ENCODE measurements around the gene FOXN1.
"Not testable (repeated sequence)": the region's sequence is repeated elsewhere in the genome, so short reads cannot be mapped to it uniquely, and the experiment has no call there.

The FOXN1 gene

DNA sequence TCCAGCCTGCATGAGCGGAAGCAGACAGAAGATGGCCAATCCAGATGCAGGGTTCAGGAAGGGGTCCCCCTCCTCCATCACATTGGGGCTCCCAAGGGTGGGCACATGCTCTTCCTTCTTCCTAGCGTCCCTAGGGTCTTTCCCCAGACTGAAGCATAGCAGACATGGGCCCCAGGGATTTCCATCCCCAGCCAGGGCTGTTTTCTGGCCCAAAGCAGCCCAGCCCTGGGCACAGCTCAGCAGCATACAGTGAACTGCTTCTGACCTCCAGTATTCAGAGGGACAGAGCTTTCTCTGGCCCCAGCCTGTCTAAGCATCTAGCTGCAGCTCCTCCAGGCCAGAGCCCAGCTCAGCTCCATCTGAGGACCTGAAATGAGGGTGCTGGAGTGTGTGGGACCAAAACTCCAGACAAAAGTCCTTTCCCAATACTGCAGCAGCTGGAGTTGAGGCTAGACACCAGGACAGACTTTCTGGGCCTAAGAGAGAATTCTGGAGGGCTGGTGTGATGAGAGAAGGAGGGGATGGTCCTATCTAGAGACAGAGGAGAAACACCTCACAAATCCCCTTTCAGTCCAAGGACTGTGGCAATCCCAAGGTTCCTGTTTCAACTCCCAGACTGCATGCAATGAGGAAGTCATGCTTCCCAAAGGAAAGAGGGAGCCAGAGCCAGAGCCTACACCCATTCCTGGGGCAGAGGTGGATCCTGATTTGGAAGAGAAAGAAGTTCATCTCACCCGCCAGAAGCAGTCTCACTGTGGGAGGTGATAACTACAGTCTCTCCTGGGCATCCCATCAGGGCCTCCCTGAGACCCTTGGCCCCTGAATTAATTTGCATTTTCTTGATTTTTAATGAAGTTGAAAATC lies 4.5 kb upstream of the FOXN1 start:
- DNase-seq: no peak

DNA sequence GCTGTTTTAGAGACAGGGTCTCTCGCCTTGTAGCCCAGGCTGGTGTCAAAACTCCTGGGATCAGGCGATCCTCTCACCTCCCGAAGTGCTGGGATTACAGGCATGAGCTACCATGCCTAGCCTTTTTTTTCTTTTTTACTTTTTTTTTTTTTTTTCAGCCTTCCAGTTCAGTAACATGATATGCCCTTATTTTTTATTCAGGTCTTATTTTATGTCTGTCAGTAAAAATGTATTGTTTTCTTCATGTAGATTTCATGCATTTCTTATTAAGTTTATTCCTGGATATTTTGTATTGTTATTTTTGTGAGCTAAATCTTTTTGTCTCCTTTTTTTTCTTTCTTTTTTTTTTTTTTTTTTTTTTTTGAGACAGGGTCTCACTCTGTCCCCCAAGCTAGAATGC lies 2.7 kb upstream of the FOXN1 start:
- DNase-seq: no peak

- DNase-seq: no peak
Measured at GRCh38 chr17:28506763-28507487, 777 bp downstream of the FOXN1 start.

DNA sequence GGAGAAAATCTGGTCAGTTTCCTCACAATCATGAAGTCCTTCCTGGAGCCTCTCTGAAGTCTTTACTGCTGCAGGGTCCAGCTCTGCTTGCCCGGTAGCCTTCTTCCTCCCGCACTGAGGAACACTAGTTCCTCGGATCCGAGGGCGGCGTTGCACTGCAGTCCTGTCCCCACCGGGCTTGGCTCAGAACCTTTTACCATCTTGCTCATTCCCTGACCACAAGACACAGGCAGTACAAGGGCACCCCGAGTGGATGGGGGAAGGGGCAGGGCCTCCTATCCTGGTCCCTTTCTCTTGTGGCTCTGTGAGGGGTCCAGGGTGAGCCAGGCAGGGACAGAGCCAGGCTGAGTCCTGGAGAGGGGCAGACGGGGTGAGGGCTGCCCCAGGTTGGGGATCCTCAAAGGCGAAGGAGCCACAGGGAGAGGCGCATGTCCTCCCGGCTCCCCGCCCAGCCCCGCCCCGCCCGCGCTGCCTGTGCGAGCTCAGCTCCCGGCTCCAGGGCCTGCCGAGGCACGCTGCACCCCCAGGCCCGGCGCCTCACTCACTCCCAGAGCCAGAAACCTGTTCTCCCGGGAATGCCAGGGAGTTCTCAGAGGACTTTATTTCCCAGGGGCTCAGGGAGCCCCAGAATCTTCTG lies 1.5 kb downstream of the FOXN1 start:
- no peak for DNase-seq

DNA sequence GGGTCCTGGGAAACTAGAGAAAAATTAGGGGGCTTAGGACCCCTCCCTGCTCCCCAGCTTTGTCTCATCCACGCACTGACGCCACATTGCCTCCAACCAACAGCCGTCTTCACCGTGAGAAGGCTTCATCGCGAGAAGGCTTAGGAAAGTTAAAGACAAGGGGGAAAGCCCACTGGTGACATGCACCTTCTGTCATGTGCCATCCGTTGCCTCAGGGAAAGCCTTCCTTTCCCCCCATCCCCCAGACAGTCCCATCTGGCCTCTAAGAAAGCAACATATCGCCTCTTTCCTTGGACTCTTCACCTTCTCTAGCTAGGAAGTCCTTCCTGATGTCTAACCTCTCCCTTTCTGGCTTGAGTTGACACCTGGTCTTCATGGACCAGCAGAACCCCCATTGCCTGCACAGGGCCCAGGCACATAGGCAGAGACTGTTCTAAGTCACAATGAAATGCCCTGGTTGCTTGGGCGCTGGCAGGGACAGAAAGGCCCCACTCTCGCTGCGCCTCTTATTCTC lies 2.1 kb downstream of the FOXN1 start:
- DNase-seq: no peak

DNA sequence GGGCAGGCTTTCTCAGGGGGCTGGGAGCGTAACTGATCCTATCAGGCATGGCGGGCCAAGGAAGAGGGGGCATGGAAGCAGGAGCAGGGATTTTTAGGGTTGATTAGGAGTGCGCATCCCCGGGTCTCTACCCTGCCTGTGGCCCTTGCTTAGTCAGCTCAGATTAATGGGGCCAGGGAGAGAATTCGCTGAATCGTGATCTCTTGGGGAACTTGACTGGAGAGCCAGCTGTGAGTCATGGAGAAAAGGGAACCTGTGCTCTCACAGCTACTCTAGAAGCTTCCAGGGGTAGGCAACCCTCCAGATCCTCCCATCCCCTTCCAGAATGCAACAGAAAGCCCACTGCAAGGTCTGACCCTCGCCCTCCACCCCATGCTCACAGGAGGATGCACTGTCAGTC lies 3.6 kb downstream of the FOXN1 start:
- DNase-seq: no peak

DNA sequence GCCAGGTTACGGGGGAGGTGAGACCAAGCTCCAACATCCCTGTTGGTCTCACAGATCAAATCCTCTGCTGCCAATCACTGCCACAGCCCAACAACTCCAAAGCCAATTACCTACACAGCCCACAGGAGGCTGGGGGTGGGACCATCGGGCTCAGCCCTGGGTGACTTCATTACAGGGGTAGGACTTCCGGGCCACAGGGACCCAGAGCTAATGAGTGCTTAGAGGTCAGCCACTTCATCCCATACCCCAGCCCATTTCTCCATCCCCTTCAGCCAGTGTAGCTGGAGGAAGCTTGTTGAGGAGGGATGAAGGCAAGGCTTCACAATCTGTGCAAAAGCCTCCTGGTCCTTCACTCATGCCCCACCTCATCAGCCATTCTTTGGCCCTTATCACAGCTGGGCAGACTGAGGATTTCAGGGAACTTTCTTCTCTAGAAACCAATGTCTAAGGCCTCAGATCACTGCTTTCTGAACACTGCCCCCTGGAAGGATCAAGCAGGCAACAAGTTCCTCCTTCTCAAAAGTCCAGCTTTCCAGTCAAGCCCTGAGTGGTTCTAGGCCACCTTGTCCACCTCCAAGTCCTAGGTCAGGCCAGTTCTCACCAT lies 5.8 kb downstream of the FOXN1 start:
- no peak for DNase-seq

DNA sequence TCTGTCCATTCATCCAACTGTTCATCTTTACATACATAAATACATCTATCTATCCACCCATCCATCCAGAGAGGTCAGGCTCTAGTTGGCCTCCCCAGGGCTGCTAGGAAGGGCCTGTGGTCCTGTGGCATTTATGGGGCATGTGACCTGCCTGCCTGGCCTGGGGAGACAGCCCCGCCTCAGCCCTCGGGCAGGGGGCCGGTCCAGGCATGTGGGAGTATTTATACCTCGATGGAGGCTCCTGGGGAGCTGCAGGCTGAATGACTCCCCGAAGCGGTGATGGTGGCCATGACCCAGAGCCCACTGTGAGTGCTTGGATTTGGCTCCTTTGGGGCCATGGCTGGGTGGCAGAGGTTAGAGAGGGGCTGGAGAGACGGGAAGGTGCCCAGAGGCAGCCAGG lies 7.3 kb downstream of the FOXN1 start:
- DNase-seq: no peak

DNA sequence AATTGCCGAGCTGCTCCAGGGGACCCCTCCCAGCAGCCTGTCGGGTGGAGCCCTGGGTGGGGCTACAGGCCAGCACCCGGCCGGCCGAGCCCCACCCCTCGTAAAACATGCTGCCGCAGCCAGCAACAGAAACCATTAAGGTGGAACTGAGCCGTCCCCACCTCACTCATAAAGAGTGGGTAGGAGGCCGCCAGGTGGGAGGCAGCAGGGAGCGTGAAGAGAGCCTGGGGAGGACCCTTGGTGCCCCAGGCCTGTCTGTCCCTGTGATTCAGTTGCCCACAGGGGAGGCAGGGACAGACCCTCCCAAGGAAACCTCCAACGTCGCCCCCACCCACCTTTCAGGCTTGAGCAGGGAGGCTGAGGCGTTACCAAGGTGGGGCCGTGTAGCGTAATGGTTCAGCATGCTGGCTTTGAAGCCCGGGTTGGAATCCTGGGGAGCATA lies 8.4 kb downstream of the FOXN1 start:
- DNase-seq: no peak

DNA sequence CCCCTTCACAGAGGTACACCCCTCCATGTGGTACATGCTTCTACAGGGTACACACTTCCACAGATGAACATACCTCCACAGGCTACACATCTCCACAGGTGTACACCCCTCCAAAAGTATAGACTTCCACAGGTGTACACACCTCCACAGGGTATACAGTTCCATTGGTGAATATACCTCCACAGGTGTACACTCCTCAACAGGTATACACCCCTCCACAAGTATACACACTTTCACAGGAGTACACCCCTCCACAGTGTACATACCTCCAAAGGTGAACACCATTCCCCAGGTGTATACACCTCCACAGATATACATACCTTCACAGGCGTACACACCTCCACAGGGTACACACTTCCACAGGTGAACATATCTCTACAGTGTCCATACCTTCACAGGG lies 9.4 kb downstream of the FOXN1 start:
- DNase-seq: no peak

DNA sequence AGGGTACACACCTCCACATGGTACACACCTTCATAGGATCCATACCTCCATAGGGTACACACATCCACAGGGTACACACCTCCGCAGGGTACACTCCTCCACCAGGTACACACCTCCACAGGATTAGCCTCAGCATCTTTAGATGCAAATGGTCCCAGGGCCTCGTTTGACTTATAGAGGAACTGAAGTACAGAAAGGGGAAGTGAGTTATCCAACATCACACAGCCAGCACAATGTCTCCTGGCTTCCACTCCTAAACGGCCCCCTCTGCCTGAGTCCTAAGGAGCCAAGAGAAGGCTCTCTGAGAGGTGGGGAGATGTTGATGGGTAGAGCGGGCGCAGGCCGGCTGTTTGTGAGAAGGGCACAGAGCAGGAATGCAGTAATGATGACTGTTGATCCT lies 12.0 kb downstream of the FOXN1 start:
- DNase-seq: no peak

DNA sequence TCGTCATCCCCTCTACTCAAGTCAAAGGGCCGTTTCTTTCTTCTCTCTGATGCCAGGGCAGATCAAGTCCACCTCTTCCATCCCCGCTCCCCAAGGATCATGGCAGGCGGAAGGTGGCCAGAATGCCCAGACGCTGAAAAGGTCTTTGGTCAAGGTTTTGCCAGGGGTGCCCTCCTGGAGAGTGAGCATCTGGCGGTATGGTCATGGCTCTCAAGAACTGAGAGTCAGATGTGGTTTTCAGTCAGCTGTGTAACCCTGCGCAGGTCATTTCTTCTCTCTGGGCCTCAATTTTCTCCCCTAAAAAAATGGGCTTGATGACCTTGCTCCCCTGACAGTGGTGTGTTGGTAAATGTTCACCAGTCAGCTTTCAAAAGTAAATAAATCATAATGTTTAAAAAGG lies 12.4 kb downstream of the FOXN1 start:
- DNase-seq: no peak

DNA sequence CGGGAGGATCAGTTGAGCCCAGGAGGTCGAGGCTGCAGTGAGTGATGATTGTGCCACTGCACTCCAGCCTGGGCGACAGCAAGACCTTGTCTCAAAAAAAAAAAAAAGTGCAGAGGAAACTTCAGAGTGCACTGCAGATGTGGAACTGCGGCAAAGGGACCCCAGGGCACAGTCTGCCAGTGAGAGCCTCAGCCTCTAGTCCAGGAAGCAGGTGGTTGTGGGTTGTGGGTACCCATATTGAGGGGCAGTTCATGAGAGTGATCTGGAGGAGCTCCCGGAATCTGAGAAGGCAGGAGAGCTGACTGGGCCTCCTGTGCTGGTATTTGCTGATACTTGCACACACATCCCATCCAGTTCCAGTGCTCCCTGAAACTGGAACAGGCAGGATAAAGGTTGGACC lies 13.1 kb downstream of the FOXN1 start:
- DNase-seq: no peak

- DNase-seq: no peak
Measured at GRCh38 chr17:28520687-28521086, 14.5 kb downstream of the FOXN1 start.

- DNase-seq: no peak
Measured at GRCh38 chr17:28521311-28522085, 15.3 kb downstream of the FOXN1 start.

GRCh38 chr17:28522281-28522680 lies 16.1 kb downstream of the FOXN1 start:
- not testable (repeated sequence) for DNase-seq

DNA sequence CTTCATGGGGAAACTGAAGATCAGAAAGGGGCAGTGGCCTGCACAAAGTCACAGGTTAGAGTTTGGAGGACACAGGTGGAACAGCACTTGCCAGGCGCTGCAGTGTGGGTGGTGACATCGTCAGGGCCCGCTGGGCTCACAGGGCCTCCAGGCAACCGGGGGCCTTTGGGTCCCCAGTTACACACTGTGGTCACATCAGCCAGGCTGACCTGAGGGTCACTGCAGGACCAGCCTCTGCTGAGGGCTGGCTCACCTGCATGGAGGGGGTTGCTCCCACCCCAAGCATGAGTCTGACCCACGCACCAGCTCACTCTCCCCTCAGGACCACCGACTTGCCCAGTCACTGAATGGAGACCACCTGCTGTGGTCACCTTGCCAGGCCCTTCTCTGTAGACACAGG lies 17.0 kb downstream of the FOXN1 start:
- DNase-seq: no peak

- no peak for DNase-seq
Measured at GRCh38 chr17:28523876-28524275, 17.7 kb downstream of the FOXN1 start.

GRCh38 chr17:28524476-28525424 lies 18.6 kb downstream of the FOXN1 start:
- no peak for DNase-seq

DNA sequence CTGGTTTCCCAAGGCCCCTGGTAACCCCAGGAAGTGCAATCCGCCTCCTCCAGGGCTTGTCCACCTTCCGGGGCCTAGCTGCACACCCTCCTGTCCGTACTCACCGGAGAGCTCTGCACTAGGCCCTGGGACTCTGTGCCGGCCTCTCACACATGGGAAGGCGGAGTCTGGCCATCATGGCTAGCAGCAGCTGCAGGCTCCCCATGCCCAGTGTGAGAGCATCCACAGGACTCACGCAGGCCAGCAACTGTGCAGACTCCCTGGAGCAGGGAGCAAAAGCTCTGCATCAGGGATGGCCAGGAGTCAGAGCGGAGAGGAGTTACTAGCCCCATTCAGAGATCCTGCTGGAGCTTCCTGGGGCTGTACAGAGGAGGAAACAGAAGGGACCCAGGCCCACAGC lies 20.2 kb downstream of the FOXN1 start:
- DNase-seq: no peak

GRCh38 chr17:28527181-28527681 lies 21.1 kb downstream of the FOXN1 start:
- DNase-seq: no peak

Data from activated effector memory CD4-positive, alpha-beta T cell treated with Interleukin-2 at 50 U/mL for 16 hours (primary cell).